Mesenchymal stem cell (in vitro differentiated cells and primary cell): ENCODE measurements around the gene NRXN3.

ENCODE experiments used
- DNase-seq: peaks from one replicate; pipeline ENCODE4 v3.0.0-alpha.2; 2013
- H2AFZ ChIP-seq: one replicate; pipeline ENCODE4 v1.6.1; 2013; ENCODE audit warnings: low read depth, mild to moderate bottlenecking, control low read depth, inconsistent platforms, low read length, moderate library complexity
- H2AK5ac ChIP-seq: 2 replicates; pipeline ENCODE4 v1.6.1; 2013; ENCODE audit warnings: low read length, moderate library complexity, mild to moderate bottlenecking, inconsistent platforms; ENCODE audit not compliant: severe bottlenecking
- H2BK120ac ChIP-seq: one replicate; pipeline ENCODE4 v1.6.1; 2013; ENCODE audit warnings: low read depth, mild to moderate bottlenecking, inconsistent platforms, low read length, moderate library complexity
- H2BK12ac ChIP-seq, 2 experiments: one replicate each; pipeline ENCODE4 v1.6.1; 2013; ENCODE audit warnings: inconsistent platforms in 2 of 2, low read length in 2 of 2, mild to moderate bottlenecking in 2 of 2, moderate library complexity in 2 of 2, control low read depth in 1 of 2
- H2BK15ac ChIP-seq: one replicate; pipeline ENCODE4 v1.6.1; 2013; ENCODE audit warnings: mild to moderate bottlenecking, low read depth, inconsistent platforms; ENCODE audit not compliant: poor library complexity, severe bottlenecking
- H2BK5ac ChIP-seq: 2 replicates; pipeline ENCODE4 v1.6.1; 2013; ENCODE audit warnings: low read depth, mild to moderate bottlenecking, low read length, control low read depth, inconsistent platforms; ENCODE audit not compliant: poor library complexity, severe bottlenecking
- H3K14ac ChIP-seq, 2 experiments: one replicate each; pipeline ENCODE4 v1.6.1; 2013; ENCODE audit warnings: inconsistent platforms in 2 of 2, low read length in 2 of 2, control low read depth in 1 of 2, mild to moderate bottlenecking in 1 of 2, moderate library complexity in 1 of 2
- H3K18ac ChIP-seq, 2 experiments: one replicate each; pipeline ENCODE4 v1.6.1; 2013; ENCODE audit warnings: inconsistent platforms in 2 of 2, low read length in 2 of 2, control low read depth in 1 of 2, low read depth in 1 of 2, mild to moderate bottlenecking in 1 of 2
- H3K23ac ChIP-seq, 2 experiments: one replicate each; pipeline ENCODE4 v1.6.1; 2013; ENCODE audit warnings: inconsistent platforms in 2 of 2, low read length in 2 of 2, mild to moderate bottlenecking in 2 of 2, moderate library complexity in 2 of 2, control low read depth in 1 of 2
- H3K27ac ChIP-seq: 2 replicates; pipeline ENCODE4 v1.5.1; 2013; ENCODE audit warnings: mild to moderate bottlenecking, moderate library complexity, low read length, control low read depth, inconsistent platforms; ENCODE audit not compliant: poor library complexity, severe bottlenecking
- H3K27me3 ChIP-seq, 2 experiments: 2 replicates each; pipeline versions ENCODE4 v1.6.1 to v1.7.0; 2013; ENCODE audit warnings: low read length in 2 of 2, mild to moderate bottlenecking in 2 of 2, moderate library complexity in 2 of 2, control low read depth in 1 of 2, inconsistent platforms in 1 of 2; ENCODE audit not compliant: control insufficient read depth in 1 of 2, insufficient read depth in 1 of 2
- H3K36me3 ChIP-seq, 2 experiments: 2 replicates each; pipeline versions ENCODE4 v1.6.1 to v1.7.0; 2013; ENCODE audit warnings: low read length in 2 of 2, control low read depth in 1 of 2, inconsistent platforms in 1 of 2, low read depth in 1 of 2, mild to moderate bottlenecking in 1 of 2; ENCODE audit not compliant: insufficient read depth in 2 of 2, control insufficient read depth in 1 of 2
- H3K4ac ChIP-seq, 2 experiments: one replicate each; pipeline ENCODE4 v1.6.1; 2013; ENCODE audit warnings: inconsistent platforms in 2 of 2, low read length in 2 of 2, mild to moderate bottlenecking in 2 of 2, moderate library complexity in 2 of 2, control low read depth in 1 of 2, low read depth in 1 of 2
- H3K4me1 ChIP-seq: 2 replicates; pipeline ENCODE4 v1.6.1; 2013; ENCODE audit warnings: low read depth, low read length, control low read depth; ENCODE audit not compliant: control insufficient read depth, insufficient read depth
- H3K4me2 ChIP-seq: 2 replicates; pipeline ENCODE4 v1.6.1; 2013; ENCODE audit warnings: low read length, mild to moderate bottlenecking, inconsistent platforms; ENCODE audit not compliant: poor library complexity, severe bottlenecking
- H3K4me3 ChIP-seq, 2 experiments: 2 replicates each; pipeline versions ENCODE4 v1.5.1 to v1.7.0; 2013; ENCODE audit warnings: low read length in 2 of 2, mild to moderate bottlenecking in 2 of 2, control low read depth in 1 of 2, low read depth in 1 of 2; ENCODE audit not compliant: insufficient read depth in 1 of 2
- H3K79me1 ChIP-seq: replicated peaks from 2 replicates; pipeline ENCODE4 v1.6.1; 2013; ENCODE audit warnings: mild to moderate bottlenecking, control low read depth, low read length, inconsistent platforms; ENCODE audit not compliant: poor library complexity, severe bottlenecking
- H3K9ac ChIP-seq: 2 replicates; pipeline ENCODE4 v1.7.0; 2013; ENCODE audit warnings: mild to moderate bottlenecking, low read length, moderate library complexity
- H3K9me3 ChIP-seq: 2 replicates; pipeline ENCODE4 v1.7.0; 2013; ENCODE audit warnings: mild to moderate bottlenecking, low read length; ENCODE audit not compliant: control insufficient read depth
- H4K8ac ChIP-seq: one replicate; pipeline ENCODE4 v1.6.1; 2013; ENCODE audit warnings: inconsistent platforms, mild to moderate bottlenecking, low read length, moderate library complexity
- H4K91ac ChIP-seq: one replicate; pipeline ENCODE4 v1.6.1; 2013; ENCODE audit warnings: mild to moderate bottlenecking, low read length, inconsistent platforms
- WGBS: methylation state at CpG from one replicate; pipeline ENCODE4 v1.1.7; 2013; ENCODE audit warnings: mixed read lengths; 5-methylcytosine and 5-hydroxymethylcytosine counted together

Gene NRXN3

DNA sequence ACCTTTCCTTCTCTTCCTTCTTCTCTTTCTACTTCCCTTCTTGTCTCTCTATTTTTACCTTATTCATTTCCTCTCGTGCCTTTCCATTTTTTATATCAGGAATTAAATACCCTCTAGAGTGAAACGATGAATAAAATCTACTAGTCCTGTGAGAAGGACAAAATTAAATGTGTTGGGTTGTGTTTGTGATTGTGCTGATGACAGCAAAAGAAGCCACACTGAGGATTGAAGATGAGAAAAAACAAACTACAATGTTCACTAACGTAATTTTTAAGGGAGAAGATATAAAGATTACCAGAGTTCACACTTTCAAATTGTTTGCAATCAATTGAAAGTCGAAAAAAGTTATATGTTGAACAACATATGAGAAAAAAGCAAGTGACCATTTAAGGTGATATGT is 1029.0 kb downstream of the NRXN3 start:
- no peaks in the 10 kb centered on the region for H3K27me3 ChIP-seq
- no peak overlapping the region for H3K9ac ChIP-seq
- no peaks in the 10 kb centered on the region for H3K9me3 ChIP-seq
- H2BK15ac ChIP-seq: no peak overlapping the region
- no peaks in the 10 kb centered on the region for H3K79me1 ChIP-seq
- H2AK5ac ChIP-seq: no peak overlapping the region
- no peak overlapping the region for H2BK120ac ChIP-seq
- H3K4ac ChIP-seq: no peak overlapping the region
- no peak for DNase-seq
- no peak overlapping the region for H4K8ac ChIP-seq
- H3K4me3 ChIP-seq: no peak overlapping the region
- H3K23ac ChIP-seq: no peak overlapping the region
- H3K4me2 ChIP-seq: no peak overlapping the region
- H2AFZ ChIP-seq: no peak overlapping the region
- 86% methylated on average over 2 of the region's 4 CpGs for WGBS
- no peak overlapping the region for H3K14ac ChIP-seq
- H2BK12ac ChIP-seq: no peak overlapping the region
- H3K4me1 ChIP-seq: no peaks in the 10 kb centered on the region
- H3K18ac ChIP-seq: no peak overlapping the region
- no peak overlapping the region for H2BK5ac ChIP-seq
- H4K91ac ChIP-seq: no peak overlapping the region
- H3K36me3 ChIP-seq: no peaks in the 10 kb centered on the region
- no peak overlapping the region for H3K27ac ChIP-seq

DNA sequence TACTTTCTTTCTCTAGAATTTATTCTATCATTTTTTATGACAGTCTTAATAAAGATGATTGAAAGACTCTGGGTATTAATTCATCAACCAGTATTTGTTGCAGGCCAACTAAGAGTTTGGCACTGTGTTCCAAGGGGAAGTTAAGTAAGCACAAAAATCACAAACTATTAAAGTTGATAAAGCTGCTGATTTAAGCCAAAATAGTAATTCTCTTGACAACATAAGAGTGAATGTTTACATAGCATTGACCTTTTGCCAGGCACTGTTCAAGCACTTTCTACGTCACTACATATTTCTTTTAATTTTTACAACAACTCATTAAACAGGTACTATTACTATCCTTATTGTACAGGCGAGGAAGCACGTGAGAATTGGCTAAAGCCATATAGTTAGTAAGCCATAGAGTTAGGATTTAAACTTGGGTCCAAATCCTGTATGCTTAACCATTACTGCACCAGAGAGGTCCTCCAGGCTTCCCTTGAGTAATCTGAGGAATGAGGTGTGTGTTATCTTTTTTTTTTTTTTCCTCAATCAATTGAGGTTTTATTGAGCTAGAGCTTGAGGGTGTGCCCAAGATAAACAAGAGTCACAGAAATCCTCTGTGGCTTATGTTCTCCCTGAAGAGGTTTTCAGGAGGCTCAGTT is 1031.5 kb downstream of the NRXN3 start:
- Histone ChIP-seq H3K36me3 (no peaks in the 10 kb centered on the region), H3K4me1 (no peaks in the 10 kb centered on the region), H4K8ac (no peak overlapping the region), H3K14ac (no peak overlapping the region), H3K23ac (no peak overlapping the region), H2AK5ac (no peak overlapping the region), H4K91ac (no peak overlapping the region), H2BK5ac (no peak overlapping the region), H3K9me3 (no peaks in the 10 kb centered on the region), H2BK15ac (no peak overlapping the region), H3K4me3 (no peak overlapping the region), H3K27me3 (no peaks in the 10 kb centered on the region), H2BK120ac (no peak overlapping the region), H3K9ac (no peak overlapping the region), H3K4ac (no peak overlapping the region), H2BK12ac (no peak overlapping the region), H2AFZ (no peak overlapping the region), H3K79me1 (no peaks in the 10 kb centered on the region), H3K27ac (no peak overlapping the region), H3K18ac (no peak overlapping the region), H3K4me2 (no peak overlapping the region)
- no peak for DNase-seq
- WGBS: 100% methylated on average over 1 of the region's 3 CpGs

DNA sequence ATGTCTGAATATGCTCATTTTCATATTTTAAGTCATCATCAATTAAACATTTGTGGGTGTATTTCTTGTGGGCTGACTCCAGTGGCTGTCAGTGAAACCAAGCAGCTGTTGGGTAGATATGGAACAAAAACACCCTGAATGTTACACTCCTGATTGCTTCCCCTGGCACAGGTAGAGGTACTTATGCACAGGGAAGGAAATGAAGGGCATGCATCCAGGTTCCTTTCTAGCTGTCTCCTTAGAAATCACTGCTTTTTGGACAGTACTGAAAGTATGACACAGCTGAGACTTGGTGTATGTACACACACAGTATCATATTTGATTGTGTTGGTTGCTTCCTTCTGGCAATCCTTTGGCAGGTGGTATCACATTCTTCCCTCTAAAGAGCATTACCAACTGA is 1034.4 kb downstream of the NRXN3 start:
- Histone ChIP-seq H3K14ac (no peak overlapping the region), H3K4me2 (no peak overlapping the region), H3K79me1 (no peaks in the 10 kb centered on the region), H2BK120ac (no peak overlapping the region), H3K23ac (no peak overlapping the region), H2AFZ (no peak overlapping the region), H3K27me3 (no peaks in the 10 kb centered on the region), H3K18ac (no peak overlapping the region), H3K9ac (no peak overlapping the region), H3K36me3 (no peaks in the 10 kb centered on the region), H2BK15ac (no peak overlapping the region), H2AK5ac (no peak overlapping the region), H3K4me1 (no peaks in the 10 kb centered on the region), H3K27ac (no peak overlapping the region), H2BK5ac (no peak overlapping the region), H3K4me3 (no peak overlapping the region), H2BK12ac (no peak overlapping the region), H3K4ac (no peak overlapping the region), H4K8ac (no peak overlapping the region), H4K91ac (no peak overlapping the region), H3K9me3 (no peaks in the 10 kb centered on the region)
- DNase-seq: no peak

DNA sequence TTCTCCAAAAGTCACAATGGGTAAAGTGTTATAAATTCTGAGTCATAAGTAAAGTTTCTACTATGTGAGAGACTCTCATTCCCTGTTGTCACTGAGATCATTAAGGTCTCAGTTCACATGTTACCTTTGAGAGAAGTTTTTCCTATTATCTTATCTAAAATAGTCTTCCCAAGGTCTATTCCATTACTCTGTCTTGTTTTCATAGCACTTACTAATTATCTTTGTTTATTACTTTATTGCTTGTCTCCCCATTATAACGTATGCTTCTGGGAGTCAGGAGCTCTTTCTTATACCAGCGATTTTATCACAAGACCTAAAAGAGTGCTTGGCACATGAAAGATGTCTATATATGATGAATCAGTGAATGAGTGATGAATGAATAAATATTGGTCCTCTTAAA is 1039.2 kb downstream of the NRXN3 start:
- Histone ChIP-seq H3K9me3 (no peaks in the 10 kb centered on the region), H3K4me2 (no peak overlapping the region), H2AK5ac (no peak overlapping the region), H3K4me3 (no peak overlapping the region), H4K91ac (no peak overlapping the region), H3K23ac (no peak overlapping the region), H3K18ac (no peak overlapping the region), H3K4me1 (no peaks in the 10 kb centered on the region), H3K9ac (no peak overlapping the region), H4K8ac (no peak overlapping the region), H3K4ac (no peak overlapping the region), H3K14ac (no peak overlapping the region), H3K79me1 (no peaks in the 10 kb centered on the region), H2BK120ac (no peak overlapping the region), H2BK15ac (no peak overlapping the region), H2AFZ (no peak overlapping the region), H3K27ac (no peak overlapping the region), H3K36me3 (no peaks in the 10 kb centered on the region), H2BK12ac (no peak overlapping the region), H2BK5ac (no peak overlapping the region), H3K27me3 (no peaks in the 10 kb centered on the region)
- WGBS: no CpG with 5 or more reads among the region's 2 CpGs
- DNase-seq: no peak
